ENCODE measurements around the gene COX6B2. TPM values are rescaled to one million over a fixed set of nuclear protein-coding genes. Genes with fewer than 3 reads are reported as not detected.

COX6B2 gene
- total and polyA plus RNA-seq, 2 of the 8 experiments (the other 6 are each of a cell fraction or from before 2014, with no cell fraction given): 4.9 to 6.4 TPM

GRCh38 chr19:55385724-55386492, 31.4 kb upstream of the COX6B2 start, which contains the start of gene RPL28:
TSS of gene RPL28 (plus strand) at chr19:55385932. CDS start at chr19:55386358, 426 bp downstream.
- Histone ChIP-seq H2AFZ (ENCODE audit: low read length) (peak within 1 kb of the TSS; percentile 98), H2BK5ac (ENCODE audit: low read depth, low read length) (peak within 1 kb of the TSS; percentile 90), H3K14ac (ENCODE audit: insufficient read length) (no peak within 1 kb of the TSS), H3K36me3 (ENCODE audit: control insufficient read depth in 2 of 4, insufficient read depth in 4 of 4, low read length in 3 of 4) (peaks cover 23 to 35% (median 26%) of the 10 kb centered on the region in 4 experiments), H2BK12ac (ENCODE audit: low read depth, low read length) (peak within 1 kb of the TSS; percentile 84), H3K9ac (replicated peaks in 1 of 4; ENCODE audit: extremely low read depth in 1 of 4, low read depth in 3 of 4, low read length in 3 of 4) (peak within 1 kb of the TSS; percentile 65 to 93 (median 82)), H3K9me3 (ENCODE audit: insufficient read depth in 2 of 2, low read depth in 1 of 2, low read length in 1 of 2) (no peaks in the 10 kb centered on the region), H2BK15ac (ENCODE audit: low read length) (peak within 1 kb of the TSS; percentile 96; the same call in 1 of the 2 replicates), H3K27ac (ENCODE audit: low read depth, low read length) (peak within 1 kb of the TSS; percentile 86), H4K91ac (replicated peaks; ENCODE audit: insufficient read length, low read length) (peak within 1 kb of the TSS; percentile 71), H3K27me3 (replicated peaks in 1 of 4; ENCODE audit: control insufficient read depth in 3 of 4, extremely low read depth in 1 of 4, insufficient read depth in 3 of 4, low read length in 3 of 4) (peaks cover 0 to 6% (median 3%) of the 10 kb centered on the region in 4 experiments; a peak in 3 of 7 replicates), H3K79me1 (ENCODE audit: low read depth, low read length) (peaks cover 33% of the 10 kb centered on the region), H3K56ac (replicated peaks; ENCODE audit: insufficient read length, low read depth, low read length) (peak within 1 kb of the TSS; percentile 83), H3K79me2 (ENCODE audit: control insufficient read depth in 1 of 2, insufficient read depth in 2 of 2, low read length in 2 of 2) (peaks cover 17 to 27% of the 10 kb centered on the region in 2 experiments; a peak in 3 of 4 replicates), H2BK120ac (replicated peaks; ENCODE audit: low read depth, low read length) (no peak within 1 kb of the TSS), H3K4me1 (replicated peaks in 1 of 4; ENCODE audit: control insufficient read depth in 3 of 4, insufficient read depth in 4 of 4, low read length in 3 of 4) (peaks cover 0 to 47% (median 38%) of the 10 kb centered on the region in 4 experiments; a peak in 6 of 7 replicates), H3K18ac (ENCODE audit: extremely low read depth, low read length) (peak within 1 kb of the TSS; percentile 99), H3K4me3 (ENCODE audit: extremely low read depth in 1 of 4, insufficient read depth in 2 of 4, low read depth in 3 of 4, low read length in 4 of 4) (peak within 1 kb of the TSS; percentile 89 to 97 (median 94)), H3K23me2 (ENCODE audit: low read depth, low read length) (peaks cover 31% of the 10 kb centered on the region), H2BK20ac (ENCODE audit: low read length) (0 out of 2 replicates have a peak within 1 kb of the TSS, but pooled peaks have one; percentile 61), H3K23ac (ENCODE audit: insufficient read length) (no peak within 1 kb of the TSS), H3K4ac (replicated peaks; ENCODE audit: insufficient read length, low read depth, low read length) (peak within 1 kb of the TSS; percentile 40), H4K5ac (ENCODE audit: insufficient read length, low read depth, low read length) (peak within 1 kb of the TSS; percentile 91), H2AK5ac (ENCODE audit: low read depth, low read length) (peak within 1 kb of the TSS; percentile 88), H4K20me1 (replicated peaks in 1 of 2; ENCODE audit: control insufficient read depth in 1 of 2, insufficient read depth in 2 of 2, low read length in 2 of 2) (peaks cover 25 to 46% of the 10 kb centered on the region in 2 experiments), H4K8ac (ENCODE audit: extremely low read depth, insufficient read depth, low read length) (peak within 1 kb of the TSS; percentile 19; the same call in 1 of the 2 replicates), H3K4me2 (ENCODE audit: insufficient read depth in 1 of 2, low read depth in 2 of 2, low read length in 2 of 2) (peak within 1 kb of the TSS; percentile 87 to 95)
- ChIA-PET POLR2A (ENCODE audit: partially characterized antibody) (interaction anchor here (0.7 to 26.7 kb wide), 14 partner anchors 9 to 131 kb away, joined by 3 to 874 read pairs (median 4); partner anchors contain the start of genes IL11, KMT5C, TMEM190 and UBE2S), CTCF (ENCODE audit: partially characterized antibody) (interaction anchor here (0.9 to 6.1 kb wide), 3 partner anchors 16 to 82 kb away, joined by 3 to 39 read pairs (median 4); no protein-coding TSS in a partner anchor)
- WGBS, 2 experiments (ENCODE audit: extremely low coverage in 1 of 2, insufficient coverage in 1 of 2, insufficient read length in 1 of 2, insufficient replicate concordance in 2 of 2, low coverage in 1 of 2, low lambda C conversion rate in 2 of 2, missing lambda C conversion rate in 1 of 2): 1% methylated on average over 62 of the region's 68 CpGs; no CpG with 5 or more reads in 1 of the 2 experiments
- FAIRE-seq (peak; percentile 50), DNase-seq (ENCODE audit: low read depth in 1 of 2, low spot score in 2 of 2) (peak; percentile 95 to 99)
- TF ChIP-seq GTF2F1 (IDR thresholded peaks at IDR 0.05; ENCODE audit: borderline replicate concordance, low read depth, low read length): peak; percentile 89
- no peak for TF ChIP-seq EGR1 (IDR thresholded peaks at IDR 0.05; ENCODE audit: borderline replicate concordance, low read depth, low read length)
- TF ChIP-seq RFX5 (IDR thresholded peaks at IDR 0.05; ENCODE audit: borderline replicate concordance, low read depth, low read length): 0 out of 2 replicates have a peak, but pooled peaks have one; percentile 4
- TF ChIP-seq HDAC2 (IDR thresholded peaks at IDR 0.05; ENCODE audit: borderline replicate concordance in 1 of 2, low read depth in 2 of 2, low read length in 2 of 2): no peak; a peak in 1 of 4 replicates
- no peak for TF ChIP-seq NANOG (IDR thresholded peaks at IDR 0.05; ENCODE audit: insufficient read depth, low read depth, low read length, poor library complexity, severe bottlenecking)
- no peak for TF ChIP-seq CEBPB (IDR thresholded peaks at IDR 0.05; ENCODE audit: low read depth, low read length)
- TF ChIP-seq, protein P1, sequence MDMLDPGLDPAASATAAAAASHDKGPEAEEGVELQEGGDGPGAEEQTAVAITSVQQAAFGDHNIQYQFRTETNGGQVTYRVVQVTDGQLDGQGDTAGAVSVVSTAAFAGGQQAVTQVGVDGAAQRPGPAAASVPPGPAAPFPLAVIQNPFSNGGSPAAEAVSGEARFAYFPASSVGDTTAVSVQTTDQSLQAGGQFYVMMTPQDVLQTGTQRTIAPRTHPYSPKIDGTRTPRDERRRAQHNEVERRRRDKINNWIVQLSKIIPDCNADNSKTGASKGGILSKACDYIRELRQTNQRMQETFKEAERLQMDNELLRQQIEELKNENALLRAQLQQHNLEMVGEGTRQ (IDR thresholded peaks at IDR 0.05; ENCODE audit: low read length): no peak
- TF ChIP-seq CHD1 (IDR thresholded peaks at IDR 0.05; ENCODE audit: low read depth, low read length): no peak
- TF ChIP-seq TAF7 (optimal IDR thresholded peaks at IDR 0.05; ENCODE audit: borderline replicate concordance, low read depth, low read length): peak; percentile 97

All from H1 (cell line).